ENCODE data around the gene RFX8. TPM values are rescaled to one million over a fixed set of nuclear protein-coding genes. Genes with fewer than 3 reads are reported as not detected.

The RFX8 gene
- polyA plus RNA-seq, 1 of the 3 experiments (the other 2 are of a cell fraction) = 0.07 TPM

GRCh38 chr2:101361121-101361520 lies 113.8 kb downstream of the RFX8 start:
- Histone ChIP-seq H4K20me1 (ENCODE audit: insufficient read depth) (no peaks in the 10 kb centered on the region), H3K4me1 (ENCODE audit: control insufficient read depth in 1 of 2, insufficient read depth in 2 of 2, low read depth in 1 of 2, low read length in 1 of 2) (no peaks in the 10 kb centered on the region; a peak in 1 of 4 replicates), H3K9ac (no peak overlapping the region), H3K9me3 (no peaks in the 10 kb centered on the region), H3K9me2 (no peaks in the 10 kb centered on the region), H3K4me2 (no peak overlapping the region), H3K79me2 (ENCODE audit: insufficient read depth) (no peaks in the 10 kb centered on the region), H3K4me3 (ENCODE audit: low read depth in 2 of 2, low read length in 1 of 2) (no peak overlapping the region), H3F3A (replicated peaks; ENCODE audit: insufficient read depth) (no peaks in the 10 kb centered on the region), H3K27me3 (ENCODE audit: insufficient read depth) (peaks cover 11% of the 10 kb centered on the region; the same call in 1 of the 2 replicates), H3K36me3 (replicated peaks in 1 of 2; ENCODE audit: control insufficient read depth in 1 of 2, insufficient read depth in 2 of 2, low read length in 1 of 2) (no peaks in the 10 kb centered on the region), H3K27ac (ENCODE audit: low read depth in 2 of 2, low read length in 1 of 2) (no peak overlapping the region), H2AFZ (ENCODE audit: low read depth) (no peak overlapping the region)
- POLR2A ChIA-PET = no interaction called here
- no peak for DNase-seq
- WGBS (ENCODE audit: low lambda C conversion rate) = 64% methylated on average over 4 of the region's 4 CpGs
- CTCF ChIA-PET = interaction anchor here (1.0 to 1.9 kb wide), 2 partner anchors 18 to 26 kb away, joined by 3 to 7 read pairs; partner anchors contain the start of gene CREG2
- TF ChIP-seq RFX5 (IDR thresholded peaks at IDR 0.05; ENCODE audit: low read length) (no peak), PBX3 (IDR thresholded peaks at IDR 0.05) (no peak), YY1 (IDR thresholded peaks at IDR 0.05; ENCODE audit: low read depth) (no peak), CHD2 (IDR thresholded peaks at IDR 0.05; ENCODE audit: low read length, partially characterized antibody) (no peak), RAD21 (IDR thresholded peaks at IDR 0.05; ENCODE audit: low read length) (no peak), EZH2phosphoT487 (IDR thresholded peaks at IDR 0.05; ENCODE audit: borderline replicate concordance, low read depth) (no peak), IRF3 (IDR thresholded peaks at IDR 0.05; ENCODE audit: low read depth, low read length) (no peak), GABPA (IDR thresholded peaks at IDR 0.05; ENCODE audit: low read depth) (no peak), USF1 (IDR thresholded peaks at IDR 0.05; ENCODE audit: borderline replicate concordance, low read depth) (no peak), MXI1 (IDR thresholded peaks at IDR 0.05; ENCODE audit: low read depth, low read length) (no peak), USF2 (IDR thresholded peaks at IDR 0.05; ENCODE audit: borderline replicate concordance, low read depth, low read length) (no peak)

- no peaks in the 10 kb centered on the region for H3K79me2 ChIP-seq (ENCODE audit: insufficient read depth)
- 31% methylated on average over 4 of the region's 4 CpGs for WGBS (ENCODE audit: low lambda C conversion rate)
- H3K36me3 ChIP-seq (replicated peaks in 1 of 2; ENCODE audit: control insufficient read depth in 1 of 2, insufficient read depth in 2 of 2, low read length in 1 of 2) = no peaks in the 10 kb centered on the region
- POLR2A ChIA-PET = no interaction called here
- H3K27me3 ChIP-seq (ENCODE audit: insufficient read depth) = peaks cover 11% of the 10 kb centered on the region; the same call in 1 of the 2 replicates
- no peaks in the 10 kb centered on the region for H3K9me3 ChIP-seq
- no peak for DNase-seq
- H3K4me3 ChIP-seq (ENCODE audit: low read depth in 2 of 2, low read length in 1 of 2) = no peak overlapping the region
- TF ChIP-seq FOSL2 (IDR thresholded peaks at IDR 0.05; ENCODE audit: borderline replicate concordance, low read depth) (peak; percentile 43; the same call in 1 of the 2 replicates), JUND (IDR thresholded peaks at IDR 0.05) (peak; percentile 38; the same call in 1 of the 2 replicates), EP300 (IDR thresholded peaks at IDR 0.05; ENCODE audit: borderline replicate concordance in 1 of 2, low read depth in 1 of 2, low read length in 1 of 2) (0 out of 4 replicates have a peak, but pooled peaks of 1 of the 2 experiments have one; percentile 26), USF1 (IDR thresholded peaks at IDR 0.05; ENCODE audit: borderline replicate concordance, low read depth) (no peak), TAF1 (IDR thresholded peaks at IDR 0.05; ENCODE audit: borderline replicate concordance, low read depth, low read length) (no peak), TCF12 (IDR thresholded peaks at IDR 0.05) (peak; percentile 45; the same call in 1 of the 2 replicates), PBX3 (IDR thresholded peaks at IDR 0.05) (peak; percentile 74)
- H3K4me2 ChIP-seq = no peak overlapping the region
- H3K9ac ChIP-seq = no peak overlapping the region
- H3F3A ChIP-seq (replicated peaks; ENCODE audit: insufficient read depth) = no peaks in the 10 kb centered on the region
- CTCF ChIA-PET = interaction anchor here (1.9 kb wide), 1 partner anchor 27 kb away, joined by 7 read pairs; the partner anchor contains the start of gene CREG2
- H3K27ac ChIP-seq (ENCODE audit: low read depth in 2 of 2, low read length in 1 of 2) = no peak overlapping the region
- H3K9me2 ChIP-seq = no peaks in the 10 kb centered on the region
- no peaks in the 10 kb centered on the region for H4K20me1 ChIP-seq (ENCODE audit: insufficient read depth)
- no peaks in the 10 kb centered on the region; a peak in 1 of 4 replicates for H3K4me1 ChIP-seq (ENCODE audit: control insufficient read depth in 1 of 2, insufficient read depth in 2 of 2, low read depth in 1 of 2, low read length in 1 of 2)
- no peak overlapping the region for H2AFZ ChIP-seq (ENCODE audit: low read depth)
Observed at GRCh38 chr2:101360232-101360631, 114.7 kb downstream of the RFX8 start.

Data from SK-N-SH (cell line).